NOMO-1 treated with dmso at 0.1 percent for 144 hours (cell line): ENCODE measurements around the gene TRAFD1.
A peak's percentile ranks its signal among the peaks of the same experiment; 100 is the strongest.

Source experiments
- DNase-seq: peaks from one replicate; lab custom pipeline; 2025; ENCODE audit not compliant: unreplicated experiment; lab: John Stamatoyannopoulos, UW

The TRAFD1 gene

DNA sequence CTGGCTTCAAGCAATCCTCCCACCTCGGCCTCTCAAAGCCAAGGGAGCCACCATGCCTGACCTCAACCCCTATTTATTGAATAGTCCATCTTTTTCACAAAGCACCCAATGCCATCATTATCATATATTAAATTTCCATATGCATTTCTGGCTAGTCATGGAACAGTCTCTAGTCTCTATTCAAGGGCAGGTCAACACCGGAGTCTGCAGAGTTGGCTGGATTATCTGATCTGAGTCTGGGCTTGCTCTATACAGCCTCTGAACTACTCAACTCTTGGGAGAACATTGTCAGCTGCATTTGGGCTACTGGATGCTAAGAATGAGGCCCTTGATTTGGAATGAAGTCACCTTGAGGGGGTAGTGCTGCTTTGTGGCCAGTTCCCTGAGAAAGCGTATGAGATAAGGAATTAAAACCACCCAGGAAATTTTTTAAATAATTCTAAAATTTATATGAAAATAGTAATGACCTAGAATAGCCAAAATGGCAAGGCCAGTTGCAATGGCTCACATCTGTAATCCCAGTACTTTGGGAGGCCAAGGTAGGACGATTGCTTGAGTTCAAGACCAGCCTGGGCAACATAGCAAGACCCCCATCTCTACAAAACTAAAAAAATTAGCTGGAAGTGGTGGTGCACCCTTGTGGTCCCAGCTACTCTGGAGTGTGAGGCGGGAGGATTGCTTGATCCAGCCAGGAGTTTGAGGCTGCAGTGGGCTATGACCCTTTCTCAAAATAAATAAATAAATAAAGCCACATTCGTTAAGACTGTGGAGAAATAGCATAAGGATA lies 9.9 kb upstream of the TRAFD1 start:
- DNase-seq: no peak

DNA sequence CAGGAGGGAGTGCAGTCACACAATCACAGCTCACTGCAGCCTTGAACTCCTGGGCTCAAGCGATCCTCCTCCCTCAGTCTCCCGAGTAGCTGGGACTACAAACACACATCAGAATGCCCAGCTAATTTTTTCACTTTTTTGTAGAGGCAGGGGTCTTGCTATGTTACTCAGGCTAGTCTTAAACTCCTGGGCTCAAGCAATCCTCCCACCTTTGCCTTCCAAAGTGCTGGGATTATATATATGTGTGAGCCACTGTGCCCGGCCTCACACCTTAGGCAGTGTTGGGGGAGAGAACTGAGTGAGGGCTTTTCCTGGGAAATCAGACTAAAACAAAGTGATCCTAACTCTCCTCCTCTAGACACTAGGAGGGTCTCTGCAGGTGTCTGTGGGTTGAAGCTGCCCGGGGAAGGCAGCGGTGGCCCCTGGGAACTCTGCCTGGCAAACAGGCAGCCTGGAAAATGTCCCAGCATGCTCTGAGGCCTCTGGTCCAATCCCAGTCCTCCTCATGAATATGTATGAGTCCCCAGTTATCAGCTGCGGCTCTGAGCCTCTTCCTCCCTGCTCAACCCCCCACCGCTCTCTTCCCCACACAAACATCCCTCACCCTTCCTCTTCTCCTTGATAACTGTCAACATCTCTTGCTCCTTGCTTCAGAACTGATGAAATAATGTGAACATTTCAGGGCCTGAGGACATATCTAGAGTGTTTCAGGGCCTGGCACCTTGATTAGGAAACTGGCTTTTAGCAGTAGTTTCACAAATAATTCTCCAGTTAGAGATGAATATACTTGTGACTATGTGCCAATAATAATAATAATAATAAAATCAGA lies 8.9 kb upstream of the TRAFD1 start:
- peak; percentile 14 for DNase-seq

DNA sequence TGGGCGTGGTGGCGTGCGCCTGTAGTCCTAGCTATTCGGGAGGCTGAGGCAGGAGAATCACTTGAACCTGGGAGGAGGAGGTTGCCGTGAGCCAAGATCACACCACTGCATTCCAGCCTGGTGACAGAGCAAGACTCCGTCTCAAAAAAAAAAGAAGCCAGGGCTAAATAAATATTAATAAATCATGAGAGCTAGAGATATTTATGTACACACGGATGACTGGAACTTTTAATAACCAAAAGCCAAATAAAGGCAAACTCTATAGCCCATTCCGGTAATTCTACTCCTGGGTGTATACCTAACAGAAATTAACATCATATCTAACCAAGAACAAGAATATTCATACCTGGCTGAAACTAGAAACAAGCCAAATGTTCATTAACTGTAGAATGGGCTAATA lies 7.7 kb upstream of the TRAFD1 start:
- DNase-seq: no peak

DNA sequence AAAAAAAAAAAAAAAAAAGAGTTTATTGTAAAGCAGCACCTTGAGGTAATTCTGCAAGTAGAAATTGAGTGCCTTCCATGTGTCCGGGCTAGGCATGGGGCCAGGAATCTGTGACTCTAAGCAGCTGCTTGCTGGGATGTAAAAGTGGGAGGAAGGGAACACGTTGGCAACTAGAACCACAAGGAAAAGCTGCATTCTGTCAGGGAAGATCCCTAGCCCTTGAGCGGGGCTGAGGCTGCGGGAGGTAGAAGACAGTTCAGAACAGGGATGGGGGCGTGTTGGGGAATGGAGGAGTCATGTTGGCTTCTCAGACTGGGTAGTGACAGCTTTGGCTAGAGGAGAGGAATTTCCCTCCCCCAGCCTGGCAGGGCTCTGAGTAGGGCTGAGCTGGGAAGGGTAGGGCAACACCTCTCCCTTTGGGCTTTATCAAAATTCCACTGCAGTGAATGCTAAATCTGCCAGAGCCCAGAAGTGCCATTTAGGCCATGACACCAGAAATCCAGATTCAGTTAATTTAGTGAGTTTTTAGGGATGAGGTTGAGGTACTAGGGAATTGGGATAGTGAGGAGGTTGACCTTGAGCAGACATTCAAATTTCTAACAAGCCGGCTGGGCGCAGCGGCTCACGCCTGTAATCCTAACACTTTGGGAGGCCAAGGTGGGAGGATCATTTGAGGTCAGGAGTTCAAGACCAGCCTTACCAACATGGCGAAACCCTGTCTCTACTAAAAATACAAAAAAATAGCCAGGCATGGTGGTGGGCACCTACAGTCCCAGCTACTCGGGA lies 3.4 kb upstream of the TRAFD1 start:
- no peak for DNase-seq

DNA sequence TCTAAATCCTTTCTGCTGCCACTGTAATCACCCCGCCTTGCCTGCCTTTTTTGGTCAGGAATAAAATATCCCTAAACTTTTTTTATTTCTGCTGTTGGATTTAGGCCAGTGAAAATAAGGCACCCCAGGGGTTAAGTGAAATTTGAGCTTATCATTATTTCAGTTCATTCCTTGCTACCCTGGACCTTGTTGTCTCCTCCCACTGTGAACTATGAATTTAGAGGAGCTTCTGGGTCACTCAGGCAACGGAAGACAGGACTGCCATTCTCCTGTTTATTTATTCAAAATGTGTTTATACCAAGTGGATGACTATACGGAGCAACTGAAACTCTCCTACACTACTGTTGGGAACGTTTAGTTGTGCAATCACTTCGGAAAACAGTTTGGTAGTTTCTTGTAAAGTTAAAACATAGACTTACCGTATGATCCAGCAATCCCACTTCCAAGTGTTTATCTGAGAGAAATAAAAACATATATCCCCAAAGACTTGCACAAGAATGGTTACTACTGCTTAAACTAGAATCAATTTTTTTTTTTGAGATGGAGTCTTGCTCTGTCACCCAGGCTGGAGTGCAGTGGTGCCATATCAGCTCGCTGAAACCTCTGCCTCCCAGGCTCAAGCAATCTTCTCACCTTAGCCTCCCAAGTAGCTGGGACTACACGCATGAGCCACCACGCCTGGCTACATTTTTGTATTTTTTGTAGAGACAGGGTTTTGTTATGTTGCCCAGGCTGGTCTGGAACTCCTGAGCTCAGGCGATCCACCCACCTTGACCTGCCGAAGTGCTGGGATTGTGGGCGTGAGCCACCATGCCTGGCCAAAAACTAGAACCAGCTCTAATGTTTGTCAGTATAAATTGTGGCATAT lies 2.3 kb upstream of the TRAFD1 start:
- no peak for DNase-seq

DNA sequence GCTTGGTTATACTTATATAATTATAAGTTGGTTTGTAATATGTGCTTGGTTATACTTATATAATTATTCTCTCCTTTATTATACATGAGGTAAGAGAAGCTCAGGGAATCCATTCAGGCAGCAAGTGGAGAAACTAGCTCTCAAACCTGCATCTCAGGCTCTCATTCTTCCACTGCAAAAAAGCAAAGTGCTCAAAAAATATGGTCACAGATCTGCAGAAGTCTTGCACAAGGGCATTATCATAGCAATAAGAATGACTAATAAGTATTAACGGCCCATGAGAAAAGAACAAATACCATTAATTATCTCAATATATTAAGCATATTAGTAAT lies 476 bp upstream of the TRAFD1 start:
- DNase-seq: no peak

DNA sequence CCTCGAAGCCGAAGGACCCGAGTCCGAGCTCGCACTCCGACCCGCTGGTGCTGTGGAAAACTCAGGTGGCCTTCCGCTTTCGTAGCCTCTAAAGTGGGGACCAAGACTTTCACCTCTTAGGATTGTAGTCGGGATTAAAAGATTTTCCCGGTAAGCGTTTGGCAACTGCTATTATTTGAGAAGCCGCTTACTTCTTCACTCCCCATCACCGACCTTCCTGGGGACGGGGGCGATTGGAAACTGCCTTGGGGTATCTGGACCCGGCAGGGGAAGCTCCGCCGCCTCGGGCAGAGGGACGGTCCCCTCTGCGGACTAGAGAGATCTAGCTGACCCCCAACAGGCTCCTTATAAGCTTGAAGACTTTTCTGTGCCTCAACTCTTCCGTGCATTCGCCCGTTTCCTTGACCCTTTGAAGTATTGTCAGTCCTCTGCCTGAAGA lies 659 bp downstream of the TRAFD1 start:
- no peak for DNase-seq

DNA sequence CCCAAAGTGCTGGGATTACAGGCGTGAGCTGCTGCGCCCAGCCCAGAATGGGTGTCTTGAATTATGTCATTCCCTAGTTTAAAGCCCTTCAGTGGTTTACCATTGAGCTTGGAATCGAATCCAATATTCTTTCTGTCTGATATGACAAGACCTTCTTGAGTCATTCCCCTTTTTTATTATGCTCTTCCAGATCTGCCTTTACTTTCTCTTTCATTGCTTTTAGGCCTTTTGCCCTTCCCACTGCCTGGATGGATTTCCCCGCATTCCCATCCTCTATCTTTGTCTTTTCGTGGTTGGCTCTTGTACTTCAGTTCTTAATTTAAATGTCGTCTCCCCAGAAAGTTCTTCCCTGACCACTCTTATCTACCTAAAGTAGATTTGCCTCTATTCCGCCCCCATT lies 1.6 kb downstream of the TRAFD1 start:
- DNase-seq: no peak

DNA sequence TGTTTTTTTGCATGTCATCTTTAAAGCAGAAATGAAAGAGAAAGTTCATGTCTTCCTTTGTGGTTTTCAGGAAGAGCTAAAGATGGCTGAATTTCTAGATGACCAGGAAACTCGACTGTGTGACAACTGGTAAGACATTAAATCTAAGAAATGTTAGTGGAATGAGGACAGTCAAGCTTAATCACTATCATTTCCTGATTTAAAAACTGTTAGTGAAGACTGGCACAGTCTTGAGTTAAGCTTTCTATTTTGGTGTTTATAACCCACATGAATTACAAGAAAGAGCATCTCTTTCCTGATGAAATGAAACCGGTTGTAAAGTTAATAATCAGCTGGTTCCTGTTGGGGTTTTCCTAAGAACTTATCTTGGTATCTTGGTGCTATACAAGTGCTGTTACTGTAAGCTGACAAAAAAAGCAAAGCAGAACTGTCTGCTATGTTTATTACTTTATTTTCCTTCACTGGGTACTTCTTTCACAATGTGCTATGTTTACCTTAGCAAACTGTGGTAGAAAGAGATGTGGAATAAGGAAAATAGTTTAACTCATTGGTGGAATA lies 5.2 kb downstream of the TRAFD1 start:
- DNase-seq: peak; percentile 69

DNA sequence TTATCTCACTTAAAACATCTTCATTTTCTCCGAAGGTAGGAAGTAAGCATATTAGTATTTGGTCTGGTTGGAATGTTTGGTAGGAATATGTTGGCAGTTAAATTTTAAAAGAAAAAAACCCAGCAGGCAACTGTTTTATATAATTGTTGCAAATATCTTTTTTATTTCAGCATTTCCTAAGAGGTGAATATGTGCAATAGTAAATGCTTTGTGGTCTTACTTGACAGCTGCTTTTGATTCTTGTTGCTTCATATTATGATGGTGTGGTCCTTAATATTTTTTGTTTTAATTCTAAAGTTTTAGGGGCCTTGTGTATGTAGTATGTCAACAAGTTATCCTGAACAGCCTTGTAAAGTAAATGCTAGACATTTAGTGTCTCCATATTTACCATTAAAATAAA lies 6.3 kb downstream of the TRAFD1 start:
- no peak for DNase-seq

DNA sequence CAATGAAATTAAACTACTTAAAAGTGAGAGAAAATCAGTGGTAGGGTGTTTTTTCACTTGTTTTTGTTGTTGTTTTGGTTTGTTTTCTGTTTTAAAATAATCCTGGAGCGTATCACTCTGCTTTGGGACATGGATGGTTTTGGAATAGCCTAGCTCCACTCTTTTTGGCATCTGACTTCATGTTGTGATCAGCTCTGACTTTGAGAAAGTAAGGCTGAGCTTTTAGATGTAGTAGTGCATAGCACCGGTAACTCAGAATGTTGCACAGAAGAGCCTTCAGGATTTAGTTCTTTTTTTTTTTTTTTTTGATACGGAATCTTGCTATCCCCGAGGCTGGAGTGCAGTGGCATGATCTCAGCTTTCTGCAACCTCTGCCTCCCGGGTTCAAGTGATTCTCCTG lies 8.1 kb downstream of the TRAFD1 start:
- DNase-seq: no peak

DNA sequence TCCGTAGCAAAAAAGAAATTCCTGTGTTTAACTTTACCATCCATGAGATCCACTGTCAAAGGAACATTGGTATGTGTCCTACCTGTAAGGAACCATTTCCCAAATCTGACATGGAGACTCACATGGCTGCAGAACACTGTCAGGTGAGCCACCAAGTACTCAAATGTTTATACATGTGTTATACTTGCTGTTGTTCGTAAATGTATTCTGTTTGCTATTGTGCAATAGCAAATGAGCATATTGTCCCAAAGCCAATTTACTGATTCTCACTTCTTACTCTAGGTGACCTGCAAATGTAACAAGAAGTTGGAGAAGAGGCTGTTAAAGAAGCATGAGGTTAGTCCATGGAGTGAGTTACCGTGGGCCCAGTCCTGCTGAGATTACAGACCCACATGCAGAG lies 9.4 kb downstream of the TRAFD1 start:
- DNase-seq: no peak

DNA sequence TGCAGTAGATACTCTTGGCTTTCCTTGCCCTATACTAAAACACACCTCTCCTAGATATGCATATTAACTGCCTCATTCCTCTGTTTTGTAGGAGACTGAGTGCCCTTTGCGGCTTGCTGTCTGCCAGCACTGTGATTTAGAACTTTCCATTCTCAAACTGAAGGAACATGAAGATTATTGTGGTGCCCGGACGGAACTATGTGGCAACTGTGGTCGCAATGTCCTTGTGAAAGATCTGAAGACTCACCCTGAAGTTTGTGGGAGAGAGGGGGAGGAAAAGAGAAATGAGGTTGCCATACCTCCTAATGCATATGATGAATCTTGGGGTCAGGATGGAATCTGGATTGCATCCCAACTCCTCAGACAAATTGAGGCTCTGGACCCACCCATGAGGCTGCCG lies 15.4 kb downstream of the TRAFD1 start:
- DNase-seq: peak; percentile 94

DNA sequence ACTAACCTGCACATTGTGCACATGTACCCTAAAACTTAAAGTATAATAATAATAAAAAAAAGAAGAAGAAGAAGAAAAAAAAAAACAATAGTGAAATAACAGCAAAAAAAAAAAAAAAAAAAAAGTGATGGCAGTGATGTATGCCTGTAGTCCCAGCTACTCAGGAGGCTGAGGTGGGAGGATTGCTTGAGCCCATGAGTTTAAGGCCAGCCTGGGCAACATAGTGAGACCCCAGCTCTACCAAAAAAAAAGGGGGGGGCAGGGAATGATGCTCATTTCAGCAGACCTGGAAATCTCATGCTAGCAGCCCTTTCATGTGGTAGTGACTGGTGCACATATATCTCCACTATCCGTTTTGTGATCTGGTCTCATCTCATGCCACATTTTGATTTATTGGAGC lies 20.8 kb downstream of the TRAFD1 start:
- DNase-seq: no peak

DNA sequence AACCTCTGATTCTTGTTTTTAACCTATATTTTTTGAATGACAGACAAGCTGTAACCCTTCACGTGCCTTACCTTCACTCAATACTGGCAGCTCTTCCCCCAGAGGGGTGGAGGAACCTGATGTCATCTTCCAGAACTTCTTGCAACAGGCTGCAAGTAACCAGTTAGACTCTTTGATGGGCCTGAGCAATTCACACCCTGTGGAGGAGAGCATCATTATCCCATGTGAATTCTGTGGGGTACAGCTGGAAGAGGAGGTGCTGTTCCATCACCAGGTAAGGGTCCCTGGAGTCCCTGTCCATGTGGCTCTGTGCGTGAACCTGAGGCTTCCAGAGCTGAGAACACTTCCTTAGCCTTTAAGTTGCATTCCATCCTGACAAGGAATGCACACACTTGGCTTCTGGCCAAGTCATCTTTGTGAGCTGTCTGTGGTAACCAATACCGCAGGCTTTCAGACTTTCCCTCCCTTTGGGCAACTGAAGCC lies 22.7 kb downstream of the TRAFD1 start:
- DNase-seq: no peak

DNA sequence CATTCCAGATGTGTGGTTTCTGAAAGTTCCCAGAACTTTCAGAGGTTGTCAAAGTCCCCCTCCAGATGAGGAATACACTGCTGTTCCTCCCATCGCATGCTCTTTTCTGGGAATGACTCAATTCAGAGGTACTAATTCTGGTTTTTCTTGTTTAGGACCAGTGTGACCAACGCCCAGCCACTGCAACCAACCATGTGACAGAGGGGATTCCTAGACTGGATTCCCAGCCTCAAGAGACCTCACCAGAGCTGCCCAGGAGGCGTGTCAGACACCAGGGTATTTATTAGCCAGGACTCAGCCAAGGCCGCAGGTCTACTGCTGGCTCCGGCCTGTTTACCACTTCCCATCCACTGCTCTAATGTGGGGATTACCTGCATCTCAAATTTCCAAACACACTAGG lies 24.2 kb downstream of the TRAFD1 start:
- DNase-seq: no peak

DNA sequence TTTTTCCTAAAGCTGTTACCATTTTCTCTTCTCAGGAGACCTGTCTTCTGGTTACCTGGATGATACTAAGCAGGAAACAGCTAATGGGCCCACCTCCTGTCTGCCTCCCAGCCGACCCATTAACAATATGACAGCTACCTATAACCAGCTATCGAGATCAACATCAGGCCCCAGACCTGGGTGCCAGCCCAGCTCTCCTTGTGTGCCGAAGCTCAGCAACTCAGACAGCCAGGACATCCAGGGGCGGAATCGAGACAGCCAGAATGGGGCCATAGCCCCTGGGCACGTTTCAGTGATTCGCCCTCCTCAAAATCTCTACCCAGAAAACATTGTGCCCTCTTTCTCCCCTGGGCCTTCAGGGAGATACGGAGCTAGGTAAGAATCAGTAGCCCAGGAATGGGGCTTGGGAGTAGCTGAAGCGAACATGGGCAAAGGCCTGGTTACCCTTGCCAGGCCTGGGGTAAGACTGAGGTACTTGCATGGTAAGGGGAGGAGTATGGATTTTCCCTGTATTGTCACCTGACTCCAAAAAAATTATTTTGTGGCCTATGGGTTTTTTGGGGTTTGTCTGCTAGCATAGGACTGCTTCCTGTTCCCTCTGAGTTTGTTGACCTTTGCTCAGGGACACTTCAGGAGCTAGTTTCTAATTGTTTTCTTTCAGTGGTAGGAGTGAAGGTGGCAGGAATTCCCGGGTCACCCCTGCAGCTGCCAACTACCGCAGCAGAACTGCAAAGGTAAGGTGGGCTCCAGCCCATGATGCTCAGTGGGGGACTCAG lies 26.6 kb downstream of the TRAFD1 start:
- DNase-seq: no peak

DNA sequence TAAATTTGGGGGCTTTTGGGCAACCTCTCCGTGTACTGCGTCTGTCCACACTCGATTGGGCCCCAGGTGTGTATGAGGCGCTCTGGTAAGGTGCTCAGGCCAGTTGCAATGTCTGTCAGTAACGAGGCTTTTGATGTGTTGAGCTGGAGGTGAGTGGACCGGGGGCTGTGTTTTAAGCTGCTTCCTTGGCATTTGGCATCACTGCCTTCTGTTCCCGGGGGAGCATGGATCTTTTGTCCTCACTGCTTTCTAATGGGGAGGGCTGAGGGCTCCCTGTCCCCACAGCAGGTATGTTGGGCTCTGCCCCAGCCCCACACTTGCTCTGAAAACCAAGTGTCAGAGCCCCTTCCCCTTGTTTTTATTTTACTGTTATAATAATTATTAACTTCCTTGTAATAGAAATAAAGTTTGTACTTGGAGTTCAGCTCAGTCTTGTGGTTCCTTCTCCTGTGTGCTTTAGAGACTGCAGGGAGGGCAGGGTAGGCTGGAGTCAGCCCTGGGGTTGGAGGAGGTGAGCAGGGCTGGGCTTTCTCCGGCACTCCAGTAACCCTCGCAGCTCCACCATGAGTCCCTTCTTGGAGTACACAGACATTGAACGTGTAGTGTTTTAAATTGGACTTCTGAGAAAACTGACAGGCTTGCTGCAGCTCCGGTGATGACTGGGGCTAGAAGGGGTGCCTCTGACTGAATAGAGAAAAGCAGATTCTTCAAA lies 28.0 kb downstream of the TRAFD1 start:
- no peak for DNase-seq

DNA sequence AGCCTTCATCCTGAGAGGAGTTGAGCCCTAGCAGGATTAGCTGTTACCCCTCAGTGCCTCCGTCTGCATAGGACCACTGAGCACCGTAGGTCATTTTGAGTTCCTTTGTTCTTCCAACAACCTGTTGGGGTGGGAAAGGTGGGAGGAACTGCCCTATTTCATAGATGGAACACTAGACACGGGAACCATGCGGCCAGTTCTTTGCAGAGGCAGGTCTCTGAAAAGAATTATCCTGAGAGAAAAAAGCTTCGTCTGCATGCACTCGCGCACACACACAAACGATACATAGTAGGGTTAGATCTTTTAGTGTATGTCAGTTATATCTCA lies 28.5 kb downstream of the TRAFD1 start:
- no peak for DNase-seq
